Measurements from ENCODE around the gene TMEM191C. TPM values are rescaled to one million over a fixed set of nuclear protein-coding genes. Genes with fewer than 3 reads are reported as not detected.
"Not testable (repeated sequence)": the region's sequence is repeated elsewhere in the genome, so short reads cannot be mapped to it uniquely, and the experiment has no call there.

Gene TMEM191C
- total and polyA plus RNA-seq, 2 of the 8 experiments (the other 6 are each of a cell fraction or from before 2014, with no cell fraction given): 0.74 to 2.6 TPM

GRCh38 chr22:21442646-21443045, 24.5 kb upstream of the TMEM191C start:
- POLR2A ChIA-PET (ENCODE audit: partially characterized antibody); H2BK20ac ChIP-seq (ENCODE audit: low read length); H2BK120ac ChIP-seq (replicated peaks; ENCODE audit: low read depth, low read length); H3K4me2 ChIP-seq (ENCODE audit: insufficient read depth in 1 of 2, low read depth in 2 of 2, low read length in 2 of 2); H3K79me2 ChIP-seq (ENCODE audit: control insufficient read depth in 1 of 2, insufficient read depth in 2 of 2, low read length in 2 of 2); H3K27me3 ChIP-seq (replicated peaks in 1 of 4; ENCODE audit: control insufficient read depth in 3 of 4, extremely low read depth in 1 of 4, insufficient read depth in 3 of 4, low read length in 3 of 4); H4K91ac ChIP-seq (replicated peaks; ENCODE audit: insufficient read length, low read length); H3K9ac ChIP-seq (replicated peaks in 1 of 4; ENCODE audit: extremely low read depth in 1 of 4, low read depth in 3 of 4, low read length in 3 of 4); H2BK5ac ChIP-seq (ENCODE audit: low read depth, low read length); H3K23me2 ChIP-seq (ENCODE audit: low read depth, low read length); FAIRE-seq; H4K5ac ChIP-seq (ENCODE audit: insufficient read length, low read depth, low read length); H3K14ac ChIP-seq (ENCODE audit: insufficient read length); H2AFZ ChIP-seq (ENCODE audit: low read length); H2AK5ac ChIP-seq (ENCODE audit: low read depth, low read length); H2BK12ac ChIP-seq (ENCODE audit: low read depth, low read length); CTCF ChIA-PET (ENCODE audit: partially characterized antibody); H3K4me3 ChIP-seq (ENCODE audit: extremely low read depth in 1 of 4, insufficient read depth in 2 of 4, low read depth in 3 of 4, low read length in 4 of 4); H2BK15ac ChIP-seq (ENCODE audit: low read length); H3K23ac ChIP-seq (ENCODE audit: insufficient read length); H3K9me3 ChIP-seq (ENCODE audit: insufficient read depth in 2 of 2, low read depth in 1 of 2, low read length in 1 of 2); H3K4ac ChIP-seq (replicated peaks; ENCODE audit: insufficient read length, low read depth, low read length); H3K27ac ChIP-seq (ENCODE audit: low read depth, low read length); H3K18ac ChIP-seq (ENCODE audit: extremely low read depth, low read length); H3K56ac ChIP-seq (replicated peaks; ENCODE audit: insufficient read length, low read depth, low read length): not testable (repeated sequence)
- Histone ChIP-seq H3K4me1 (replicated peaks in 1 of 4; ENCODE audit: control insufficient read depth in 3 of 4, insufficient read depth in 4 of 4, low read length in 3 of 4) (peaks cover 3 to 13% (median 7%) of the 10 kb centered on the region in 4 experiments), H4K8ac (ENCODE audit: extremely low read depth, insufficient read depth, low read length) (peak overlapping the region; percentile 38; the same call in 1 of the 2 replicates), H3K79me1 (ENCODE audit: low read depth, low read length) (peaks cover 11% of the 10 kb centered on the region), H3K36me3 (ENCODE audit: control insufficient read depth in 2 of 4, insufficient read depth in 4 of 4, low read length in 3 of 4) (peaks cover 0 to 21% (median 3%) of the 10 kb centered on the region in 4 experiments; a peak in 5 of 8 replicates), H4K20me1 (replicated peaks in 1 of 2; ENCODE audit: control insufficient read depth in 1 of 2, insufficient read depth in 2 of 2, low read length in 2 of 2) (peaks cover 2 to 16% of the 10 kb centered on the region in 2 experiments)
- peak in 1 of 2 experiments; percentile 41 for DNase-seq (ENCODE audit: low read depth in 1 of 2, low spot score in 2 of 2)
- 100% methylated on average over 1 of the region's 15 CpGs; no CpG with 5 or more reads in 1 of the 2 experiments for WGBS, 2 experiments (ENCODE audit: extremely low coverage in 1 of 2, insufficient coverage in 1 of 2, insufficient read length in 1 of 2, insufficient replicate concordance in 2 of 2, low coverage in 1 of 2, low lambda C conversion rate in 2 of 2, missing lambda C conversion rate in 1 of 2)
